Measurements from ENCODE around the gene ATF7IP2. TPM values are rescaled to one million over a fixed set of nuclear protein-coding genes. Genes with fewer than 3 reads are reported as not detected.
A peak's percentile ranks its signal among the peaks of the same experiment; 100 is the strongest.

ATF7IP2 gene
- total and polyA plus RNA-seq, 2 of the 13 experiments (the other 11 are each of a cell fraction or from before 2014, with no cell fraction given) = 117 to 217 TPM

- TF ChIP-seq SAFB2 (CRISPR knock-in tag; IDR thresholded peaks at IDR 0.05; ENCODE audit: borderline replicate concordance, low read depth) = peak; percentile 59; the same call in 1 of the 2 replicates
- TF ChIP-seq ZNF33B (CRISPR knock-in tag; IDR thresholded peaks at IDR 0.05) = no peak
- TF ChIP-seq ZNF780A (CRISPR knock-in tag; IDR thresholded peaks at IDR 0.05) = no peak
- peak; percentile 46; the same call in 1 of the 2 replicates for TF ChIP-seq KAT8 (CRISPR knock-in tag; IDR thresholded peaks at IDR 0.05)
- TF ChIP-seq, protein P1, sequence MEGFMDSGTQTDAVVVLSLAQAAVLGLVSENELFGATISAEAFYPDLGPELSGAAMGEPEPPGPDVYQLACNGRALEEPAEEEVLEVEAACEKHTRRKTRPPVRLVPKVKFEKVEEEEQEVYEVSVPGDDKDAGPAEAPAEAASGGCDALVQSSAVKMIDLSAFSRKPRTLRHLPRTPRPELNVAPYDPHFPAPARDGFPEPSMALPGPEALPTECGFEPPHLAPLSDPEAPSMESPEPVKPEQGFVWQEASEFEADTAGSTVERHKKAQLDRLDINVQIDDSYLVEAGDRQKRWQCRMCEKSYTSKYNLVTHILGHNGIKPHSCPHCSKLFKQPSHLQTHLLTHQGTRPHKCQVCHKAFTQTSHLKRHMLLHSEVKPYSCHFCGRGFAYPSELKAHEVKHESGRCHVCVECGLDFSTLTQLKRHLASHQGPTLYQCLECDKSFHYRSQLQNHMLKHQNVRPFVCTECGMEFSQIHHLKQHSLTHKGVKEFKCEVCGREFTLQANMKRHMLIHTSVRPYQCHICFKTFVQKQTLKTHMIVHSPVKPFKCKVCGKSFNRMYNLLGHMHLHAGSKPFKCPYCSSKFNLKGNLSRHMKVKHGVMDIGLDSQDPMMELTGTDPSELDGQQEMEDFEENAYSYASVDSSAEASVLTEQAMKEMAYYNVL (CRISPR knock-in tag; IDR thresholded peaks at IDR 0.05; ENCODE audit: borderline replicate concordance) = no peak
- TF ChIP-seq ZNF337 (CRISPR knock-in tag; IDR thresholded peaks at IDR 0.05; ENCODE audit: borderline replicate concordance, low read depth) = no peak
- TF ChIP-seq, protein P2, sequence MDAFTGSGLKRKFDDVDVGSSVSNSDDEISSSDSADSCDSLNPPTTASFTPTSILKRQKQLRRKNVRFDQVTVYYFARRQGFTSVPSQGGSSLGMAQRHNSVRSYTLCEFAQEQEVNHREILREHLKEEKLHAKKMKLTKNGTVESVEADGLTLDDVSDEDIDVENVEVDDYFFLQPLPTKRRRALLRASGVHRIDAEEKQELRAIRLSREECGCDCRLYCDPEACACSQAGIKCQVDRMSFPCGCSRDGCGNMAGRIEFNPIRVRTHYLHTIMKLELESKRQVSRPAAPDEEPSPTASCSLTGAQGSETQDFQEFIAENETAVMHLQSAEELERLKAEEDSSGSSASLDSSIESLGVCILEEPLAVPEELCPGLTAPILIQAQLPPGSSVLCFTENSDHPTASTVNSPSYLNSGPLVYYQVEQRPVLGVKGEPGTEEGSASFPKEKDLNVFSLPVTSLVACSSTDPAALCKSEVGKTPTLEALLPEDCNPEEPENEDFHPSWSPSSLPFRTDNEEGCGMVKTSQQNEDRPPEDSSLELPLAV (CRISPR knock-in tag; conservative IDR thresholded peaks at IDR 0.05; ENCODE audit: low read depth) = no peak
- no peak; the same call in 1 of the 2 replicates for TF ChIP-seq ZNF430 (CRISPR knock-in tag; IDR thresholded peaks at IDR 0.05)
- TF ChIP-seq NCOR1 (IDR thresholded peaks at IDR 0.05; ENCODE audit: borderline replicate concordance, low read length) = no peak
- TF ChIP-seq GTF3A (CRISPR knock-in tag; conservative IDR thresholded peaks at IDR 0.05) = no peak
- TF ChIP-seq, protein P3, sequence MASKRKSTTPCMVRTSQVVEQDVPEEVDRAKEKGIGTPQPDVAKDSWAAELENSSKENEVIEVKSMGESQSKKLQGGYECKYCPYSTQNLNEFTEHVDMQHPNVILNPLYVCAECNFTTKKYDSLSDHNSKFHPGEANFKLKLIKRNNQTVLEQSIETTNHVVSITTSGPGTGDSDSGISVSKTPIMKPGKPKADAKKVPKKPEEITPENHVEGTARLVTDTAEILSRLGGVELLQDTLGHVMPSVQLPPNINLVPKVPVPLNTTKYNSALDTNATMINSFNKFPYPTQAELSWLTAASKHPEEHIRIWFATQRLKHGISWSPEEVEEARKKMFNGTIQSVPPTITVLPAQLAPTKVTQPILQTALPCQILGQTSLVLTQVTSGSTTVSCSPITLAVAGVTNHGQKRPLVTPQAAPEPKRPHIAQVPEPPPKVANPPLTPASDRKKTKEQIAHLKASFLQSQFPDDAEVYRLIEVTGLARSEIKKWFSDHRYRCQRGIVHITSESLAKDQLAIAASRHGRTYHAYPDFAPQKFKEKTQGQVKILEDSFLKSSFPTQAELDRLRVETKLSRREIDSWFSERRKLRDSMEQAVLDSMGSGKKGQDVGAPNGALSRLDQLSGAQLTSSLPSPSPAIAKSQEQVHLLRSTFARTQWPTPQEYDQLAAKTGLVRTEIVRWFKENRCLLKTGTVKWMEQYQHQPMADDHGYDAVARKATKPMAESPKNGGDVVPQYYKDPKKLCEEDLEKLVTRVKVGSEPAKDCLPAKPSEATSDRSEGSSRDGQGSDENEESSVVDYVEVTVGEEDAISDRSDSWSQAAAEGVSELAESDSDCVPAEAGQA (IDR thresholded peaks at IDR 0.05; ENCODE audit: low read depth) = no peak
- TF ChIP-seq, protein P3 (CRISPR knock-in tag; IDR thresholded peaks at IDR 0.05; ENCODE audit: borderline replicate concordance) = 0 out of 2 replicates have a peak, but pooled peaks have one; percentile 38
- no peak for TF ChIP-seq ZKSCAN1 (IDR thresholded peaks at IDR 0.05; ENCODE audit: low read length)
- TF ChIP-seq, protein P4, sequence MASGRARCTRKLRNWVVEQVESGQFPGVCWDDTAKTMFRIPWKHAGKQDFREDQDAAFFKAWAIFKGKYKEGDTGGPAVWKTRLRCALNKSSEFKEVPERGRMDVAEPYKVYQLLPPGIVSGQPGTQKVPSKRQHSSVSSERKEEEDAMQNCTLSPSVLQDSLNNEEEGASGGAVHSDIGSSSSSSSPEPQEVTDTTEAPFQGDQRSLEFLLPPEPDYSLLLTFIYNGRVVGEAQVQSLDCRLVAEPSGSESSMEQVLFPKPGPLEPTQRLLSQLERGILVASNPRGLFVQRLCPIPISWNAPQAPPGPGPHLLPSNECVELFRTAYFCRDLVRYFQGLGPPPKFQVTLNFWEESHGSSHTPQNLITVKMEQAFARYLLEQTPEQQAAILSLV (CRISPR knock-in tag; IDR thresholded peaks at IDR 0.05; ENCODE audit: borderline replicate concordance) = 0 out of 2 replicates have a peak, but pooled peaks have one; percentile 22
- TF ChIP-seq CC2D1A (CRISPR knock-in tag; IDR thresholded peaks at IDR 0.05) = 0 out of 2 replicates have a peak, but pooled peaks have one; percentile 62
- no peak for TF ChIP-seq MLX (CRISPR knock-in tag; IDR thresholded peaks at IDR 0.05)
- TF ChIP-seq ATRX (CRISPR knock-in tag; IDR thresholded peaks at IDR 0.05; ENCODE audit: borderline replicate concordance) = no peak
Observed at GRCh38 chr16:10405386-10405939, 19.6 kb downstream of the ATF7IP2 start (continued).
